GM19468 (cell line): ENCODE results near the gene CMTM8.
"Not testable (repeated sequence)": the region's sequence is repeated elsewhere in the genome, so short reads cannot be mapped to it uniquely, and the experiment has no call there.

Experiments
- ATAC-seq: cut with Tn5 transposase; IDR thresholded peaks from one replicate; pipeline ENCODE4 v1.9.1; 2021; ENCODE audit warnings: mild to moderate bottlenecking, moderate library complexity, moderate number of reproducible peaks; ENCODE audit not compliant: unreplicated experiment; ENCODE audit errors: extremely low read depth

The CMTM8 gene, protein sequence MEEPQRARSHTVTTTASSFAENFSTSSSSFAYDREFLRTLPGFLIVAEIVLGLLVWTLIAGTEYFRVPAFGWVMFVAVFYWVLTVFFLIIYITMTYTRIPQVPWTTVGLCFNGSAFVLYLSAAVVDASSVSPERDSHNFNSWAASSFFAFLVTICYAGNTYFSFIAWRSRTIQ

DNA sequence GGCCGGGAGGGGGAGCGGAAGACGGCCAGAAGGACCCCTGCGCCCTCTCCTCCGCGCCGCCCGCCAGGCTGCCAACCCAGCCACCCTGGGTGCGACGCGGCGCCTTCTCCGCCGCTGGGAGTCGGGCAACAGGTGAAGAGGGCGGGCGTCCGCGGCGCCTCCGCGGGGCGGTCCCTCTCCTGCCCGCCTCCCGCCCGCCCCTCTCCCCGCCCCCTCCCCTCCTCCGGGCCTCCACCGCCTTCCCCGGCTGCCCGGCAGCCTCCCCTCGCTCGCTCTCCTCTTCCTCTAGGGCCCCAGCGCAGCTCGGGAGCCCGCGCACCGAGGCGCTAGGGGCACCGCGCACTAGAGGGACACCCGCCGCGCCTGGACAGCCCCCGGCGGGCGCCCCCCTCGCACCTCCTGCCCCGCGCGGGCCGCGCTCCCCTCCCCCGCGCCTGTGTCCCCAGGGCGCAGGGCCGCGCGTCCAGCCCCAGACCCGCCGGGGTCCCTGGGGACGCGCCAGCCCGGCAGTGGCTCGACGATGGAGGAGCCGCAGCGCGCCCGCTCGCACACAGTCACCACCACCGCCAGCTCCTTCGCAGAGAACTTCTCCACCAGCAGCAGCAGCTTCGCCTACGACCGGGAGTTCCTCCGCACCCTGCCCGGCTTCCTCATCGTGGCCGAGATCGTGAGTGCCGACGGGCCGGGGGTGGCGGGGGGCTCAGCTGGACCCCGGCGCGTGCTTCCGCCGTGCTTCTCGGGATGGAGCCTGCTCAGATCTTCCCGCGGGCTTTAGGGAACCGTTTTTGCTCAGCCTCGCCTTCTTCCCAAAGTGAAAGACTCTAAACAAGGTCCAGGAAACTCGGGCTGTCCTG, at the start of gene CMTM8:
TSS of gene CMTM8 (plus strand) at position 228 of the 854 bp plus-strand sequence. CDS start at position 521, 293 bp downstream.
- ATAC-seq = no peak

DNA sequence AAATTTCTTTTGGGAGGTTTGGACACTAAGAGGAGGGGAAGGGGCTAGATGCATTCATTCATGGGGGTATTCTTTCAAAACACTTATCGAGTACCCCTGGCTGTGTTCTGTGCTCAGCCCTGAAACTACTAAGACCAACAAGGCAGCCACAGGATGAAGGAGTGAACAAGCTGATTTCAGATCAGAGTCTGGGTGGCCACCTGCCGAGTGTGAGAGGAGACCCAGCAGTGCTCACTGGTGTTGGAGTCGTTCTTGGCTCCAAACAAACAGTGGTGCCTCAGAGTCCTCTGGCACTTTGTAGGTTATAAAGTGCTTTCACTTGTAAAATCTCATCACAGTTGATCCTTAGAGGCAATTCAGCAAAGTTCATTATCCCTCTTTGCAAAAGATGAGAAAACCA, 48.8 kb upstream of the CMTM8 start:
- no peak for ATAC-seq

DNA sequence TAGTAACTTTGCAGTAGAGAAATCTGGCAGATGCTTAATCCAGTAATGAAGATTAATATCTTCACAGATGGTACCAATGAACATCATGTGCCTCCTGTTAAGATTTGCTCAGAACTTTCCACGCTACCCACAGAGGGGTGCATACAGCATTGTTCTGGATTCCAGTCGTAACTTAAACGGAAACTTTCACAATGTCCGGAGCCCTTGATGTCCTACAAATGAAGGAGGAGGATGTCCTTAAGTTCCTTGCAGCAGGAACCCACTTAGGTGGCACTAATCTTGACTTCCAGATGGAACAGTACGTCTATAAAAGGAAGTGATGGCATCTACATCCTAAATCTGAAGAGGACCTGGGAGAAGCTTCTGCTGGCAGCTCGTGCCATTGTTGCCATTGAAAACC, 47.9 kb upstream of the CMTM8 start:
- not testable (repeated sequence) for ATAC-seq

DNA sequence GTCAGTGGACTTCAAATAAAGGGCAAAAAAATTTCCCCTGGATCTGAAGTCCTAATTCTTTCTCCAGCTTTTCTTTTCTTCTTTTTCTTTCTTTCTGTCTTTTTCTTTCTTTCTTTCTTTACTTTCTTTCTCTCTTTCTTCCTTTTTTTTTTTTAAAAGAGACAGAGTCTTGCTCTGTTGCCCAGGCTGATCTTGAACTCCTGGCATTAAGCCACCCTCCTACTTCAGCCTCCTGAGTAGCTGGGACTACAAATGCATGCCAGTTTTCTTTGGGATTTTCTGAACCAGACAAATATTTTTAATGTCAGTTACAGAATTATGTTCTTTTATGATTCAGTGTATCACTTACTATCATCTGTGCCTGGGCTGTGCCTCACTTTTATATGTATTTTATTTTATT, 45.4 kb upstream of the CMTM8 start:
- no peak for ATAC-seq

DNA sequence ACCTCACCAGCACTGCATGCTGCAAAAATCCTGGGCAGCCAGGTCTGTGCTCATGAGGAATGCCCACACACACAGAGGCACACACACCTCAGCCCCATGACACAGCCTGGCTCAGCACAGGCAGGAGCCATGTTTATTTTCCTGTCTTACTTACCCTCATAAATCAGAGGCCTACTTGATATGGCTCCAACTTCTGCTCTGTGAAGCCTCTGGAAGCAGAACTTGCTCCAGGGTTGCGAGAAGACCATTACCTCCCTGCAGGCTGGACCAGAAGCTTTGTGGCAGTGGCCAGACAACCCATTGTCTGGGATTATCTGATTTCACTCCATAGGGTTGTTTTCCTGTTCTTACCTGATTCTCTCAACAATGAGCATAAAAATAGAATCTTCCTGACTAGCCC, 43.8 kb upstream of the CMTM8 start:
- no peak for ATAC-seq

DNA sequence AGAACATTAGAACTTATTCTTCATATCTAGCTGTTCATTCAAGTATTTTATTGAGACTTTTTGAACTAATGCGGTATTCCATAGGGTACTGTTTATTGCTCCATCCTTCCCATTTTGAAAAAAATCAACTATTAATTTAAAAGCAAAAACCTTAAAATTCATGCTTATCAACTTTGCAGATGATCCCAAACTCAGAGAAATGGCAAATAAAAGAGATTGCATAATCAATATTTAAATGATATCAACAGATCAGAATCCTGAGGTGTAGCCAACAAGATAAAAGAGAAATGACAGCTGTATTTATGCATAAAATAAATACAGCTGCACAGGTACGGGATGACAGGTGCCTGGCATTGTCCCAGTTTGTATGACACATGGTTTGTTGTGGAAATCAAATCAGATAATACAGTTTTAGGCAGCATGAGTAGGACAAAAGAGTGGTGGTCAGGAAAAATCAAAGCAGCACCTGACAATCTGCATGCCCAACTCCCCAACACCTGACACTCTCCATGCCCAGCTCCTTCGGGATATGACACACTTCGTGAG, 42.4 kb upstream of the CMTM8 start:
- ATAC-seq = no peak

DNA sequence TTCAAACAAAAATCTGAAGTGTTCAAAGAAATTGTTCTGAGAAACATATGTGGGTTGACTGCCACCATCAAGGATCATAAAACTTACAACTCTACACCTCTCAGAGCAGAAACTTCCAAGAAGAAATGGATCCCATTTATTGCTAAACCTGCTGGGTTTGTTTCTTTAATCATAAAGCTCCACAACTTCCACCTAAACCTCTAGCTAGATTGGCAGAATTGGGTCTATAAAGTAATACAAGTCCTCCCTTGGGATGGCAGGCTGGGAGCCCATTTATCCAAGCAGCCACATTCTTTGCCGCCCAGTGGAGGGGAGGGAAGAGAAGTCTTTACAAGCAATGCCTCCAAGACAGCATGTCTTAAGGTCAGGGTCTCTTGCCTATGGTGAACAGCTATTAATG, 40.5 kb upstream of the CMTM8 start:
- no peak for ATAC-seq

DNA sequence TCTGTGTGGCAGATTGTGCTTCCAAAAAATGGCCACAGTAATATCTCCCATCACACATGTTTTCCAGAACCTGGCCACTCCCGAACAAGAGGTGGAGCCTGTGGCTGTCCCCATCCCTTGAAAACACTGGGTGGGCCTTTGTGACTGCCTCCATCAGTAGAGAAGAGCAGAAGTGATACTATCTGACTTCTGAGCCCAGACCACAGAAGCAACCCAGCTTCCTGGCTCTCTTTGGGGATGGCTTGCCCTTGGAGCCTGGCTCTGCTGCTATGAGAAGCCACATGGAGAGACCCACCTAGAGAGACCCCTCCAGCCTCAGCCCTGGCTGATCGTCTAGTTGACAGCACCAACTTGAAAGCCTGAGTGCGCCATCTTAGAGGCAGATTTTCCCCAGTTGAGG, 39.8 kb upstream of the CMTM8 start:
- no peak for ATAC-seq

DNA sequence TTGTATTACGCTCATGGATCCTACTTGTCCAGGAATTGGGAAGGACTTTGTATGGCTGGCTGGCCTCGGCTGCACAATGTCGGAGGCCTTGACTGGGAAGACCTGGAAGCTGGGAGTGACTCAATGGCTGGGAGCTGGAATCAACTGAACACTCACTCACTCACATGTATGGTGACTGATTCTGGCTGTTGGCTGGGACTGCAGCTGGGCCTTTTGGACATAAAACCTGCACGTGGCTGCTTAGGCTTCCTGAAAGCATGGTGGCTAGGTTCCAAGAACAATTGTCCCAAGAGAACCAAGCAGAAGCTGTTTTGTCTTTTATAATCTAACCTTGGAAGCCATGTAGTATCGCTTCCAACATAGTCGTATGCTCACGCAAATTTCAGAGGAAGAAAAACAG, 38.0 kb upstream of the CMTM8 start:
- no peak for ATAC-seq

DNA sequence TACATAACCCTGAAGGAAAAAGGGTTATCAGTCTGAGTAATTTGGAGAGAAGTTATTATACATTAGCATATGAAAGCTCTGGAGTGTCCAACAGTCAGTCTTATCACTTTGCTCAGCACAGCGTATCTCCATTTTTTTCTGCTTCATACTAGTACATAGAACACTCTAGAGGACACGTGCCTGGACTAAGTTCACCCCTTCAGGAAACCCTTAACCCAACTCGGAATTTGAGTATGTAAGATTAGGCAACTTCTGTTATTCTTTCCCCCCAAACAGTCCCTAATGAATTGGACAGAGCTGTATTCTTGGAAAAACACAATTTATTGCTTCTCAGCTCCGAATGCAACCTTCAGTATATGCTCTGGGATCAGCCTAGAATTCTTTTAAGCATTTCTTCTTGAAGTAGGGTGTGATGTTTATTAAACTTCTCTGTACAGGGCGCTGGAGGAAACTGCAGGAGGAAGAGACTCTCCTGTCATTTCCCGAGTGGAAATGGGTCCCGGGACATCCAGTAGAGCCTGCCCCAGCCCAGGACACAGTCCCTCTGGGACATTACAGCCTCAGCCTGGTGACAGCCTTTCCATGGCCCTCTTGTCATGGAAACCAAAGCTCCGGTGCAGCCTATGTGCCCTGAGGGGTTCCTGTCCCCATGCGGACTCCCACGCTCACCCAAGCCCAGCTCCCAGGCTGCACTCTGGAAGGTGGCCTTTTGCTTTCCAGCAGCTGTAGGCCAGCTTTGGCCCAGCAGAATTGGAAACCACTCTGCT, 37.3 kb upstream of the CMTM8 start:
- no peak for ATAC-seq

DNA sequence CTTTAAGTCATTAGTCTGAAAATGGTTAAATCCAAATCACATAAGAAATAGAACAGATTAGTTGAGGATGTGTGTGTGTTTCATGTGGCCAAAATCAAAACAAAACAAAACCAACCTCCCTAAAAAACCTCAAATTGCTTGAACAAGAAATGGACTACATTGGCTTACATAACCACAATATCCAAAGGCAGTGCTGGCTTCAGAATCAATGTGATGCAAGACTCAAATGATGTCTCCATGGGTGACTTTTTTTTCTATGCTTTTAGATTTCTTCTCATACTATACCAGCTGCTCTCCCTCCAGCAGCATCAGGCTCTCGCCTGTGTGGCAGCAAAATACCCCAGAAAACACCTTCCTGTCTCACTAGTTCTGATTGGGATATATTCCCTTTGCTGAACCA, 36.0 kb upstream of the CMTM8 start:
- no peak for ATAC-seq

DNA sequence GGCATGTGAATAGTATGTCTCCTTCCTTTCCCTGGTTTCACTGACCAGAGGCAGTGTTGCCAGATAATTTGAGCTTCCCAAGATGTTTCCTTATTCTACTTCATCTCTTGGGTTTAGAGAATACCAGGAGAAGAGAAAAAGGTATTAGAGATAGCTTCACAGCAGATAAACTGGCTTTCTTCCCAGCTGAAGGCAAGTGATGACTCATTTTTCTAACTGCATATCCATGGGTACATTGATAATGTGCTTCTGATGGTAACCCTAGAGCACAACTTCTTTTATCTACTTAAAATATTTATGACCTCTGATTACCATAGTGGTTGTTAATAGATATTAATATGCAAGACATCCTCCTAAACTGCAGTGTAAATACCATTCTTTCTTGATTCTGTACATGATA, 34.6 kb upstream of the CMTM8 start:
- ATAC-seq = no peak

DNA sequence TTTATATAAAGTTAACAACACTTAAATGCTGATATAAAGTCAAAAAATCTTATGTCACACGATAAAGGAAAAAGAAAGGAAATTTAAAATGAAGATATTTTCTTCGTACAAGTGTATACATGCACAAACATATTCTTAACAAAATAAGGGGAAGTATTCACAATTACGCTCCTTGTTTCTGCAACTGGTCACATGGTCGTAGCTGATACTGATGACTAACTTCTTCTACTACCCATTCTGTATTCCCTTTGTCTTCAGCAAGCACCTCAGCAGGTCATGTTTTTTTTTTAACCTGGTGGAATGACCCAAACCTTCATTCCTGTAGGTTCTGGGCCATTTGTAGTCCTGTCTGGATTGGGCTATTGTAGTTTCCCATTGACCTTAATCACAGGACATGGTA, 30.0 kb upstream of the CMTM8 start:
- no peak for ATAC-seq

DNA sequence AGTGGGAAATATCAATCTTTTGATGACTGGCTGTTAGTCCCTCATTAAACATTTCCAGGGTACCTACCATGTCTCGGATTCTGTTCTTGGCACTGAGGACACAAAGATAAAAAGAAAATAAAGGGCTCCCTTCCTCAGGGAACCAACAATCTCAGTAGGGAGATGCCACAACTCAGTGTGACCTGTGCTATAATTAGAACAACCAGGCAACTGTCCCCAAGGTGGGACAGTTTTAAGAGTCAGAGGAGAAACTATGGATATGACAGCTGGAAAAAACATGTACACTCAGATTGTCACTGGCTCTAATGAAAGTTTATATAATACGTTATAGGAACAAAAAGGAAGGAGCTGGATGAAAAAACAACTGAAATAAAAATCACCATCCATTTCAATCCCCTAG, 23.3 kb upstream of the CMTM8 start:
- ATAC-seq = no peak

DNA sequence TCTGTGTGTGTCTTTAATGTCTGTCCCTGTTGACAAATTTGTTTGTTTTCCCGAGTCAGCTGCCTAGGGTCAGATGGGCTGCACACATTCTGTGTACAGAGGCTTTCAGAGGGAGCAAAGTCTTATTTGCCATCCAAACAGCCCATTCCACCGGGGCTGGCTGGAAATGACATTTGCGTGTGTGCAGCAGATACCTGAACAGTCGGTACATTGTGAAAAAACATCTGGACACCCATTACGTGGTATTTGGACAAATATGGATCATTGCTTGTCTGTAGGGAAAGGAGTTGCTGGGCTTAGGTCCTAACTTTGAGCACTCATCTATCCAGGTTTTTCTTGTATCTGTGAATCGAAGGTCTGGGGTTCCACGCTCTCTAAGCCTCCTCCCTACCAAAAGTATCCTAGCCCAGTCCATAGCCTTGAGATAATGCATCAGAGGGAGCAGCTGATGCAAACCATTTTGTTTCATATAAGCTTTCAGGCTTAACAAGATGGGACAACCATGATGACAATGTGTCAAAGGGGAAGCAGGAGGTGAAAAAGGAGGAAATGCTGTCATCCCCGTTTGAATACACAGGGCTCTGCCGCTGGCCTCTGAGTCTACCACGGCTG, 22.2 kb upstream of the CMTM8 start:
- no peak for ATAC-seq

DNA sequence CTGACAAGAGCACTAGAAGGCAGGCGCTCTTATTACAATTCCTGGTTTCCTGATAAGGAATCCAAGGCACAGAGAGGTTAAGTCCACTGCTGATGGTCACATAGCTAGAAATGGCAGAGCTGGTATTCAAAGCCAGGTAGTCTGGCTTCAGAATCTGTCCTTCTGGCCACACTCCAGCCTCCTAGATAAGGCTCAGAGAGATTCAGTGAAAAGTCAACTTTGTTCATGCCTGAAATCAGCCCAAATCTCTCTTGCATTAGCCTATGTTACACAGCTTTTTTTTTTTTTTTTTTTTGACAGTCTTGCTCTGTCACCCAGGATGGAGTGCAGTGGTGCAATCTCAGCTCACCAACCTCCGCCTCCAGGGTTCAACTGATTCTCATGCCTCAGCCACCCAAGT, 21.1 kb upstream of the CMTM8 start:
- no peak for ATAC-seq

DNA sequence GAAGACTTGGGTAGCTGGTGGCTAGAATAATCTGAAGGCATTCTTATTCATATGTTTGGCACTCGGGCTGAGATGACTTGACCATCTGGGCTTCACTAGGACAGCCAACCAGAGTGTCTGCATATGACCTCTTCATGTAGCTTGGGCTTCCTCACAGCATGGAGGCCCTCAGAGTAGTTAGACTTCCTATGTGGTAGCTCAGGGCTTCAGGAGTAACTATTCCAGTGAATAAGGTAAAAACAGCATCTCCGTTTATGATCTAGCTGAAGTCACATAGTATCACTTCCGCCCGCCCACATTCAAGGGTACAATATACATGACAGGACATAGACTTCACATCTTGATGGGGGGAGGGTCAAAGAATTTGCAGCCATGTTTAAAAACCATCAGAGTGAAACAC, 18.9 kb upstream of the CMTM8 start:
- no peak for ATAC-seq

DNA sequence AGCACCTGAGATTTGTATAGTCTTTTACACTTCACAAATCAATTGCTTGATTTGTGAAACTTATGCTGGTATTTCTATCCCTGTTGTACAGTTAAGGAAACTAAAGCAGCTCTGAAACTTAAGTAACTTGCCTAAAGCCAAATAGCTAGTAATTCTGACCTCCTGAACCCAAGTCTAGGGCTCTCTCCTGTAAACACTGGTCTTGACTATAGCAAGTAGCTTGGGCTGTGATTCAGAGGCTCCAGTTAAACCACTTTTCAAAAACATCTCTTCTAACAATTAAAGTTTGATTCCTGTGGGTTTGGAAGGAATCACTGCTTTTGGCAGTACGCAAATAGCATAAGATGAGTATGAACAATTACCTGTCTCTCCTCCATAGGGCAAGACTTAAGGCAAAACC, 18.5 kb upstream of the CMTM8 start:
- no peak for ATAC-seq

DNA sequence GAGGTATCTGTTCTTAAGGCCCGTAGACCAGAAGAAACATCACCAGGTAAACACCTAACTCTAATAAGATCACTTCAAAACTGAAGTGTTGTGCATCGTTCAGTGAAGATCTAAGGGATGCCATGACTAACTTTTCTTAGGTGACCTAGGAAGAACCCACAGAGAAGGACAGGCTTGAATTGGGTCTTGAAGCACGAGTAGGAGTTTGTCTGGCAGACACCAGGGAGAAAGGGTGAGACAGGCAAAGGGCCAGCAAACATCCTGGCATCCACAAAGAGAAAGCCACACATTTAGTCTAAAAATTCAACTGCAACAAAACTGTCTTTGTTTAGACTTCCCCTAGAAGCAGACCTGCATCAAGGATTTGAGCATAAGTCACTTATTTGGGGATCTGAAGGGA, 15.5 kb upstream of the CMTM8 start:
- no peak for ATAC-seq

DNA sequence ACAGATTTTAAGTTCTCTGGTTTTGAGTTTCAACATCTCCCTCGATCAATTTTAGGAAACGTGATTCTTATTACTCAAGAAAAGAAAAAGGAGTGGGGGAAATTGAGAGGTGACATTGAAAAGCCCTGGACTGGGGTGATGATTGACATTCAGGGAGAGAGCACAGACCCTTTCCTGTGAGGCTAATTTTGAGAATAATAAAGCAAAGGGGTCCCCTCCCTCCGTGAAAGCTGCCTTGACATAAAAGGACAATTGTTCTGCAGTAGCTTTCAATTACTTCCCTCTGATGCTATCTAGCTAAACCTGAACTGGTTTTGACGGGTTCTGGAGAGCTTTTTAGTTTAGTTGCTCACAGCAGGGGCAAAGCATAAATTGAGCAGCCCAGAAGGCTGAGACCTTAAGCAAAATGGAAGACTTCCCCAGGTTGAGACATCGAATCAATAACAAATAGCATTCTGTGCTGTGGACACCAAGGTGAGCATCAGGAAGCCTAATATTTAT, 14.4 kb upstream of the CMTM8 start:
- ATAC-seq = no peak
